Measurements from ENCODE around the gene RBMS2. TPM values are rescaled to one million over a fixed set of nuclear protein-coding genes. Genes with fewer than 3 reads are reported as not detected.
"Not testable (repeated sequence)": the region's sequence is repeated elsewhere in the genome, so short reads cannot be mapped to it uniquely, and the experiment has no call there.

The RBMS2 gene
- total RNA-seq, 4 donors from 2014 or later = 17.3 to 55.1 (median 25.2) TPM

- 4% methylated on average over 41 of the region's 44 CpGs; no CpG with 5 or more reads in 1 of the 2 donors for WGBS, 2 donors (ENCODE audit: low coverage in 1 of 2)
- Histone ChIP-seq H3K4me1 (peaks cover 0 to 18% (median 16%) of the 10 kb centered on the region in 4 donors), H3K9me3 (no peaks in the 10 kb centered on the region), H3K27me3 (peaks cover 37% of the 10 kb centered on the region), H3K36me3 (no peaks in the 10 kb centered on the region), H3K27ac (peak overlapping the region in 3 of 4 donors; percentile 32 to 56 (median 45)), H3K4me3 (peak overlapping the region; percentile 43 to 76 (median 61))
- TF ChIP-seq POLR2A (IDR thresholded peaks at IDR 0.05) (no peak), POLR2AphosphoS5 (IDR thresholded peaks at IDR 0.05) (no peak), EP300 (IDR thresholded peaks at IDR 0.05; ENCODE audit: low read depth) (no peak), CTCF (IDR thresholded peaks at IDR 0.05) (no peak)
- intact Hi-C loops (cut with DNase I; ENCODE audit: low total_unique reads) (no loop called here), in situ Hi-C loops (cut with MboI; ENCODE audit: low pct_ligation_motif_present in 1 of 4, low pct_unique_long_range_greater_than_20kb in 1 of 4, low sequenced_read_pairs in 3 of 4) (no loop called here)
- DNase-seq = peak; percentile 52
Observed at GRCh38 chr12:56487448-56488040, 34.1 kb upstream of the RBMS2 start.

GRCh38 chr12:56488041-56488955, 33.3 kb upstream of the RBMS2 start, which contains the start of gene GLS2:
Gene GLS2, minus strand, starts transcription at chr12:56488161. Its CDS starts 43 bp downstream, at chr12:56488118.
- peak; percentile 80 for DNase-seq
- in situ Hi-C loops (cut with MboI; ENCODE audit: low pct_ligation_motif_present in 1 of 4, low pct_unique_long_range_greater_than_20kb in 1 of 4, low sequenced_read_pairs in 3 of 4) = no loop called here
- Histone ChIP-seq H3K9me3 (no peaks in the 10 kb centered on the region), H3K27me3 (peaks cover 40% of the 10 kb centered on the region), H3K4me3 (peak within 1 kb of the TSS; percentile 43 to 76 (median 61)), H3K4me1 (peaks cover 0 to 18% (median 16%) of the 10 kb centered on the region in 4 donors), H3K27ac (peak within 1 kb of the TSS in 3 of 4 donors; percentile 32 to 56 (median 45)), H3K36me3 (no peaks in the 10 kb centered on the region)
- intact Hi-C loops (cut with DNase I; ENCODE audit: low total_unique reads) = no loop called here
- TF ChIP-seq POLR2AphosphoS5 (IDR thresholded peaks at IDR 0.05) = no peak
- no peak for TF ChIP-seq POLR2A (IDR thresholded peaks at IDR 0.05)
- no peak for TF ChIP-seq CTCF (IDR thresholded peaks at IDR 0.05)
- TF ChIP-seq EP300 (IDR thresholded peaks at IDR 0.05; ENCODE audit: low read depth) = no peak
- 16 to 32% methylated on average over 21 to 58 of the region's 59 CpGs for WGBS, 2 donors (ENCODE audit: low coverage in 1 of 2)

GRCh38 chr12:56490360-56490759, 31.3 kb upstream of the RBMS2 start:
- Histone ChIP-seq H3K27ac (no peak overlapping the region), H3K9me3 (no peaks in the 10 kb centered on the region), H3K4me1 (peaks cover 0 to 18% (median 16%) of the 10 kb centered on the region in 4 donors), H3K36me3 (no peaks in the 10 kb centered on the region), H3K27me3 (peaks cover 40% of the 10 kb centered on the region), H3K4me3 (no peak overlapping the region)
- in situ Hi-C loops (cut with MboI; ENCODE audit: low pct_ligation_motif_present in 1 of 4, low pct_unique_long_range_greater_than_20kb in 1 of 4, low sequenced_read_pairs in 3 of 4) (no loop called here), intact Hi-C loops (cut with DNase I; ENCODE audit: low total_unique reads) (no loop called here)
- no peak for DNase-seq
- TF ChIP-seq POLR2A (IDR thresholded peaks at IDR 0.05) = no peak
- no peak for TF ChIP-seq POLR2AphosphoS5 (IDR thresholded peaks at IDR 0.05)
- no peak for TF ChIP-seq CTCF (IDR thresholded peaks at IDR 0.05)
- no peak for TF ChIP-seq EP300 (IDR thresholded peaks at IDR 0.05; ENCODE audit: low read depth)

GRCh38 chr12:56493409-56494105, 28.1 kb upstream of the RBMS2 start:
- H3K4me1 ChIP-seq; DNase-seq; H3K4me3 ChIP-seq; H3K27ac ChIP-seq; H3K9me3 ChIP-seq; in situ Hi-C loops (cut with MboI; ENCODE audit: low pct_ligation_motif_present in 1 of 4, low pct_unique_long_range_greater_than_20kb in 1 of 4, low sequenced_read_pairs in 3 of 4); intact Hi-C loops (cut with DNase I; ENCODE audit: low total_unique reads); H3K36me3 ChIP-seq: not testable (repeated sequence)
- WGBS, 2 donors (ENCODE audit: low coverage in 1 of 2) = 79 to 86% methylated on average over 4 to 29 of the region's 31 CpGs
- peaks cover 39% of the 10 kb centered on the region for H3K27me3 ChIP-seq

GRCh38 chr12:56494106-56494415, 27.6 kb upstream of the RBMS2 start:
- H3K27ac ChIP-seq; H3K9me3 ChIP-seq; H3K36me3 ChIP-seq; H3K4me1 ChIP-seq; DNase-seq; H3K4me3 ChIP-seq; in situ Hi-C loops (cut with MboI; ENCODE audit: low pct_ligation_motif_present in 1 of 4, low pct_unique_long_range_greater_than_20kb in 1 of 4, low sequenced_read_pairs in 3 of 4); intact Hi-C loops (cut with DNase I; ENCODE audit: low total_unique reads): not testable (repeated sequence)
- 88% methylated on average over 15 of the region's 15 CpGs; no CpG with 5 or more reads in 1 of the 2 donors for WGBS, 2 donors (ENCODE audit: low coverage in 1 of 2)
- H3K27me3 ChIP-seq = peaks cover 34% of the 10 kb centered on the region

- DNase-seq = not testable (repeated sequence)
Observed at GRCh38 chr12:56494481-56494880, 27.1 kb upstream of the RBMS2 start.

More at GRCh38 chr12:56494481-56494880, 27.1 kb upstream of the RBMS2 start:
- H3K9me3 ChIP-seq; H3K36me3 ChIP-seq; H3K4me3 ChIP-seq; H3K27ac ChIP-seq; in situ Hi-C loops (cut with MboI; ENCODE audit: low pct_ligation_motif_present in 1 of 4, low pct_unique_long_range_greater_than_20kb in 1 of 4, low sequenced_read_pairs in 3 of 4); intact Hi-C loops (cut with DNase I; ENCODE audit: low total_unique reads); H3K4me1 ChIP-seq: not testable (repeated sequence)
- 97% methylated on average over 10 of the region's 27 CpGs; no CpG with 5 or more reads in 1 of the 2 donors for WGBS, 2 donors (ENCODE audit: low coverage in 1 of 2)
- peaks cover 30% of the 10 kb centered on the region for H3K27me3 ChIP-seq

Data from transverse colon (tissue), 4 donors.